T-helper 17 cell (primary cell): Measurements from ENCODE around the gene MAPK8IP1. TPM values are rescaled to one million over a fixed set of nuclear protein-coding genes. Genes with fewer than 3 reads are reported as not detected.
"Not testable (repeated sequence)": the region's sequence is repeated elsewhere in the genome, so short reads cannot be mapped to it uniquely, and the experiment has no call there.

Source experiments
- ATAC-seq: fragments of 150-1000 bp; cut with Tn5 transposase; 2 replicates; pipeline ENCODE4 v1.10.0; 2021; ENCODE audit warnings: mild to moderate bottlenecking, moderate library complexity
- DNase-seq, 3 donors: peaks; one replicate each; pipeline versions ENCODE4 v3.0.0 to v3.0.0-alpha.2; 2020 to 2021
- H3K9me3 ChIP-seq: one replicate; pipeline ENCODE4 v1.7.0; 2013; ENCODE audit warnings: low read length, mild to moderate bottlenecking; ENCODE audit not compliant: control insufficient read depth, poor library complexity, severe bottlenecking
- H3K27ac Mint-ChIP-seq: one replicate; pipeline ENCODE4 v1.8.0; 2022; ENCODE audit warnings: mild to moderate bottlenecking, moderate library complexity, mixed read lengths
- H3K27me3 Mint-ChIP-seq: one replicate; pipeline ENCODE4 v1.8.0; 2022; ENCODE audit warnings: mixed read lengths
- H3K36me3 Mint-ChIP-seq: one replicate; pipeline ENCODE4 v1.8.0; 2022; ENCODE audit warnings: low read depth, mixed read lengths
- H3K4me1 Mint-ChIP-seq: one replicate; pipeline ENCODE4 v1.8.0; 2022; ENCODE audit warnings: mild to moderate bottlenecking, mixed read lengths
- H3K4me3 Mint-ChIP-seq: one replicate; pipeline ENCODE4 v1.8.0; 2022; ENCODE audit warnings: mild to moderate bottlenecking, moderate library complexity, mixed read lengths
- total RNA-seq, 4 donors: library from RNA in 2 of 4; stranded (reverse) in 2 of 4; gene quantifications; one replicate each; pipeline ENCODE4 v1.2.3 and lab custom pipeline; 2022 to 2026

Gene MAPK8IP1
- total RNA-seq, 2 donors from 2014 or later: 7.6 to 10.2 TPM

DNA sequence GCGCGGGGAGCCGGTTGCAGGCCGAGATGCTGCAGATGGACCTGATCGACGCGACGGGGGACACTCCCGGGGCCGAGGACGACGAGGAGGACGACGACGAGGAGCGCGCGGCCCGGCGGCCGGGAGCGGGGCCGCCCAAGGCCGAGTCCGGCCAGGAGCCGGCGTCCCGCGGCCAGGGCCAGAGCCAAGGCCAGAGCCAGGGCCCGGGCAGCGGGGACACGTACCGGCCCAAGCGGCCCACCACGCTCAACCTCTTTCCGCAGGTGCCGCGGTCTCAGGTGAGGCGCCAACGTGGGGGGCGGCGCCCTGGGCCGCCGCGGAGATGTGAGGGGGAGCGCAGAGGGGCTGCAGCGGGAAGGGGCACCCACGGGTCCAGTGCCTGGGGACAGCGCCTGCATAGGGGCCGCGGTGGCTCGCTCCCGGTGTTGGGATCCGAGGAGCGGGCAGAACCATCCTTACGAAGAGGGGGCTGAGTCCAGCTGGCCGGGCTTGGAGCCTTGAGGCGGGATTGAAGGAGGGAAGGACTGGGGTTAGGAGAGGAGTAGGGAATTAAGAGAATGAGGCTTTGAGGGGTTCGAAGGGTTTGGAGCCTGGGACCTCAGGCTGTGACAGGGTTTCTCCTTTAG, 14.8 kb downstream of the MAPK8IP1 start:
- not testable (repeated sequence) for H3K36me3 Mint-ChIP-seq, H3K9me3 ChIP-seq, DNase-seq, ATAC-seq
- peaks cover 22% of the 10 kb centered on the region for H3K27me3 Mint-ChIP-seq
- H3K4me3 Mint-ChIP-seq: peak overlapping the region; percentile 78
- peaks cover 18% of the 10 kb centered on the region for H3K4me1 Mint-ChIP-seq
- H3K27ac Mint-ChIP-seq: peak overlapping the region; percentile 70

DNA sequence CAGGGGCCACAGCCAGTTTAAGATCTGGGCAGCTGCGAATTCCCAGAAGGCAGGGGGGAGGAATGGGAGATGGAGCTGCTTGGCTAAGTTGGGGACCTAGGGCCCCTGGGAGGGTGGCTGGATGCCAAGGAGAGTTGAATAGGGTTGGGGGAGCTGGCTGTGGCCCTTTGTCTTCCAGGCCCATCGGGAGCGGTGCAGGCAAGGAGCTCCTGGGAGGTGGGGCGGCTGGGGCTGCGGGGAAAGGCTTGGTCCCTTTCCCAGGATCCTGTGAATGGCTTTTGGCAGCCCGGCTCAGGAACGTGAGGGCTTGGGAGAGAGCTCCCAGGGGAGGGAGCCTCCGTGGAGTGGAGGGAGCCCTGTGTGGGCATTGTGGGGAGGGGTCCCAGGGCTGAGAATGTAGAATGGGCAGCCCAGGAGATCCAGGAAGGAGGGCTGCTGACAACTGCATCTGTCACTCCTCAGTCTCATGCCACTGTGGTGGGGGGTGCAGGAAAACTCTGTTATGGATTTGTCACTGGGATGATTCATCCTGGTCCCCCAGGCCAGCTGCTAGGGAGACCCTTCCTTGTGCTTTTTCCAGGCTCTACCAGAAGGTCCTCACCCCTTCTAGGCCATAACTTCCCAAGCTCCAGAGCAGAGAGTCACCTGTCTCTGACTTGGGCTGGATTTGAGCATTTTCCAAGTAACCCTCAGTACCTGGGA, 15.6 kb downstream of the MAPK8IP1 start:
- Mint-ChIP-seq H3K27ac (peak overlapping the region; percentile 70), H3K27me3 (peaks cover 21% of the 10 kb centered on the region), H3K4me1 (peaks cover 18% of the 10 kb centered on the region), H3K4me3 (peak overlapping the region; percentile 78), H3K36me3 (peaks cover 3% of the 10 kb centered on the region)
- ATAC-seq (no peak), DNase-seq (no peak)
- H3K9me3 ChIP-seq: no peaks in the 10 kb centered on the region

DNA sequence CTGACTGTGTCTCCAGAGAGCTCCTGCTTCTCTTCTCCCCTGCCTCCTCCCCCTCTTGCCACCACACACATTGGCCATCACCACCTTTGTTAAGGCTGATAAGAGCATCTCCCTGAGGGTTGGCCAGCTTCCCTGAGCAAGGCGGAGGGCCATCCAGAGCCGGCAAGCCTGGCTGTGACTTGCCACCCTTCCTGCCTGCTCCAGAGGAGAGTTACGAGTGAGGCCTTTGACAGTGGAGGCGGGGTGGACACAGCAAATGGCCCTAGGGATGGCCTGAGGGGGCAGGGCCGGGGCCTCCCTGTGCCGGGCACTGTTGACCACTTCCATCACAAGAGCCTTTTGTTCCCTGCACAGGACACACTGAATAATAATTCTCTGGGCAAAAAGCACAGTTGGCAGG, 16.2 kb downstream of the MAPK8IP1 start:
- H3K4me1 Mint-ChIP-seq: peaks cover 21% of the 10 kb centered on the region
- DNase-seq (no peak), ATAC-seq (no peak)
- peaks cover 3% of the 10 kb centered on the region for H3K36me3 Mint-ChIP-seq
- no peaks in the 10 kb centered on the region for H3K9me3 ChIP-seq
- H3K27ac Mint-ChIP-seq: no peak overlapping the region
- peak overlapping the region; percentile 62 for H3K4me3 Mint-ChIP-seq
- H3K27me3 Mint-ChIP-seq: peaks cover 21% of the 10 kb centered on the region

DNA sequence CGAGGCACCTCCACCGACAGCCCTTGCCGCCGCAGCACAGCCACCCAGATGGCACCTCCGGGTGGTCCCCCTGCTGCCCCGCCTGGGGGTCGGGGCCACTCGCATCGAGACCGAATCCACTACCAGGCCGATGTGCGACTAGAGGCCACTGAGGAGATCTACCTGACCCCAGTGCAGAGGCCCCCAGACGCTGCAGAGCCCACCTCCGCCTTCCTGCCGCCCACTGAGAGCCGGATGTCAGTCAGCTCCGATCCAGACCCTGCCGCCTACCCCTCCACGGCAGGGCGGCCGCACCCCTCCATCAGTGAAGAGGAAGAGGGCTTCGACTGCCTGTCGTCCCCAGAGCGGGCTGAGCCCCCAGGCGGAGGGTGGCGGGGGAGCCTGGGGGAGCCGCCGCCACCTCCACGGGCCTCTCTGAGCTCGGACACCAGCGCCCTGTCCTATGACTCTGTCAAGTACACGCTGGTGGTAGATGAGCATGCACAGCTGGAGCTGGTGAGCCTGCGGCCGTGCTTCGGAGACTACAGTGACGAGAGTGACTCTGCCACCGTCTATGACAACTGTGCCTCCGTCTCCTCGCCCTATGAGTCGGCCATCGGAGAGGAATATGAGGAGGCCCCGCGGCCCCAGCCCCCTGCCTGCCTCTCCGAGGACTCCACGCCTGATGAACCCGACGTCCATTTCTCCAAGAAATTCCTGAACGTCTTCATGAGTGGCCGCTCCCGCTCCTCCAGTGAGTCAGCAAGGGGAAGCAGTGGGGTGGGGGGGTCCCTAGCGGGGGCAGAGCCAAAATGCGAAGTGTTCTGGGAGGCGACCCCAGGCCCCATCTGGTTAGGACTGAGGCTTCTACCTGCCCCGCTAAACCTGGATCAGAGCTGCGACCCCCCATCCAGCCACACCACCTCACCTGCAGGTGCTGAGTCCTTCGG, 17.3 kb downstream of the MAPK8IP1 start:
- no peak overlapping the region for H3K4me3 Mint-ChIP-seq
- DNase-seq: no peak
- peaks cover 3% of the 10 kb centered on the region for H3K36me3 Mint-ChIP-seq
- no peaks in the 10 kb centered on the region for H3K9me3 ChIP-seq
- H3K27me3 Mint-ChIP-seq: peaks cover 19% of the 10 kb centered on the region
- no peak overlapping the region for H3K27ac Mint-ChIP-seq
- peaks cover 24% of the 10 kb centered on the region for H3K4me1 Mint-ChIP-seq
- ATAC-seq: no peak

DNA sequence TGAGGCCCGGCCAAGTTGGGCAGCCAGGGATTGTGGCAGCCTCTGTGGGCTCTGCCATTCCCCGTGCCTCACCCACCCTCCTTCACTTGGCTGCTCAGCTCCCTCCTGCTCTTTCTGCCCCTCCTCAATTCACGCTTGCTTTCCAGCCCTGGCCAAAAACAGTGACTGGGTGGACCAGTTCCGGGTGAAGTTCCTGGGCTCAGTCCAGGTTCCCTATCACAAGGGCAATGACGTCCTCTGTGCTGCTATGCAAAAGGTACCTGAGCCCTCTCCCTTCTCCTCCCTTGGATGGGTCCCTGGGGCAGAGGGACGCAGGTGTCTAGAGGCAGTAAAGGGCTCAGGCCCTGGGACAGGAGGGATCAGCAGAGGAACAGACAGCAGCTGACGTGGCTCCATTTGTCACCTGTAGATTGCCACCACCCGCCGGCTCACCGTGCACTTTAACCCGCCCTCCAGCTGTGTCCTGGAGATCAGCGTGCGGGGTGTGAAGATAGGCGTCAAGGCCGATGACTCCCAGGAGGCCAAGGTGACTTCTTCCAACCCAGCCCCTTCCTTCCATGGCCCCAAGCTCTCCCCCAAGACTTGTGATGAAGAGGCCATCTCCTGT, 19.0 kb downstream of the MAPK8IP1 start:
- H3K27ac Mint-ChIP-seq: no peak overlapping the region
- DNase-seq: no peak
- H3K4me3 Mint-ChIP-seq: no peak overlapping the region
- H3K36me3 Mint-ChIP-seq: peaks cover 3% of the 10 kb centered on the region
- peaks cover 21% of the 10 kb centered on the region for H3K4me1 Mint-ChIP-seq
- no peak for ATAC-seq
- no peaks in the 10 kb centered on the region for H3K9me3 ChIP-seq
- H3K27me3 Mint-ChIP-seq: peaks cover 7% of the 10 kb centered on the region

DNA sequence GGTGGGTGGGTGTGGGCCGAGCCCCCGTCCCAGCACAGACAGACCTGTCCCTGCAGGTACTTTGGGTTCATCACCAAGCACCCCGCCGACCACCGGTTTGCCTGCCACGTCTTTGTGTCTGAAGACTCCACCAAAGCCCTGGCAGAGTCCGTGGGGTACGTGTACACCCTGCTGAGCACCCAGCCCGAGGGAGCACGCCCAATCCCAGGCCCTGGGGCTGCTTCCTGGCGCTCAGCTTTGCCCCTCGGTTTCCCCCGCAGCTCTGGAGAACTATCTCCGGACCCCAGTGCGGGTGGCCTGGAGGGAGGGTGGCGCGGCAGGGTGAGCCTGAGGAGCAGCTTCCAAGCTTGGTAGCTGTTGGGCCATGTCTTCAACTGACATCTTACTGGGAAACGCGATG, 19.6 kb downstream of the MAPK8IP1 start:
- peaks cover 20% of the 10 kb centered on the region for H3K4me1 Mint-ChIP-seq
- ATAC-seq: no peak
- H3K27ac Mint-ChIP-seq: no peak overlapping the region
- no peaks in the 10 kb centered on the region for H3K9me3 ChIP-seq
- no peak overlapping the region for H3K4me3 Mint-ChIP-seq
- H3K27me3 Mint-ChIP-seq: peaks cover 7% of the 10 kb centered on the region
- DNase-seq: no peak
- H3K36me3 Mint-ChIP-seq: peaks cover 3% of the 10 kb centered on the region

DNA sequence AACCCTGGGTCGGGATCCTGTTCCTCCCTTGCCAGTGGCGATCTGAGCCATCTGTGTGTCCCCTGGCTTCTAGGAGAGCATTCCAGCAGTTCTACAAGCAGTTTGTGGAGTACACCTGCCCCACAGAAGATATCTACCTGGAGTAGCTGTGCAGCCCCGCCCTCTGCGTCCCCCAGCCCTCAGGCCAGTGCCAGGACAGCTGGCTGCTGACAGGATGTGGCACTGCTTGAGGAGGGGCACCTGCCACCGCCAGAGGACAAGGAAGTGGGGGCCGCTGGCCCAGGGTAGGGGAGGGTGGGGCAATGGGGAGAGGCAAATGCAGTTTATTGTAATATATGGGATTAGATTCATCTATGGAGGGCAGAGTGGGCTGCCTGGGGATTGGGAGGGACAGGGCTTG, 20.1 kb downstream of the MAPK8IP1 start:
- H3K27me3 Mint-ChIP-seq, ATAC-seq, H3K27ac Mint-ChIP-seq, H3K36me3 Mint-ChIP-seq, DNase-seq, H3K9me3 ChIP-seq, H3K4me3 Mint-ChIP-seq: not testable (repeated sequence)
- H3K4me1 Mint-ChIP-seq: peaks cover 18% of the 10 kb centered on the region

DNA sequence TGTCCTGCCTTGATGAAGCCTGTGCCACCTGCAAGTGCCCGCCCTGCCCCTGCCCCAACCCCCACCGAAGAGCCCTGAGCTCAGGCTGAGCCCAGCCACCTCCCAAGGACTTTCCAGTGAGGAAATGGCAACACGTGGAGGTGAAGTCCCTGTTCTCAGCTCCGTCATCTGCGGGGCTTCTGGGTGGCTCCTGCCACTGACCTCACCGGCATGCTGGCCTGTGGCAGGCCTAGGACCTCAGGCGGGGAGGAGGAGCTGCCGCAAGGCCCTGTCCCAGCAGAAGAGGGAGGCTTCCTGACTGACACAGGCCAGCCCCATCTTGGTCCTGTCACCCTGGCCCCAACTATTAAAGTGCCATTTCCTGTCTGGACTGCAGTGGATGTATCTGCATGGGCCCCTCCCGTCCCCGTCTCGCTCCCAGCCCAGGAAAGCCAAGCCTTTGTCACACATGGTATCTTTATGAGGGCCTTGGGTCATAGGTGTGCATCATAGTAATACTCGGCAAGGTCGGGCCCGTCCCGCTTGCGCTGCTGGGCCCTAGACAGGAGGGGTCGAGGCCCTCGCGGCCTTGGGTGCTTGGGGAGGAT, 20.7 kb downstream of the MAPK8IP1 start:
- Mint-ChIP-seq H3K27ac (no peak overlapping the region), H3K4me3 (peak overlapping the region; percentile 52), H3K36me3 (no peaks in the 10 kb centered on the region), H3K27me3 (no peaks in the 10 kb centered on the region), H3K4me1 (peaks cover 14% of the 10 kb centered on the region)
- DNase-seq: no peak
- no peaks in the 10 kb centered on the region for H3K9me3 ChIP-seq
- ATAC-seq: peak; percentile 15

DNA sequence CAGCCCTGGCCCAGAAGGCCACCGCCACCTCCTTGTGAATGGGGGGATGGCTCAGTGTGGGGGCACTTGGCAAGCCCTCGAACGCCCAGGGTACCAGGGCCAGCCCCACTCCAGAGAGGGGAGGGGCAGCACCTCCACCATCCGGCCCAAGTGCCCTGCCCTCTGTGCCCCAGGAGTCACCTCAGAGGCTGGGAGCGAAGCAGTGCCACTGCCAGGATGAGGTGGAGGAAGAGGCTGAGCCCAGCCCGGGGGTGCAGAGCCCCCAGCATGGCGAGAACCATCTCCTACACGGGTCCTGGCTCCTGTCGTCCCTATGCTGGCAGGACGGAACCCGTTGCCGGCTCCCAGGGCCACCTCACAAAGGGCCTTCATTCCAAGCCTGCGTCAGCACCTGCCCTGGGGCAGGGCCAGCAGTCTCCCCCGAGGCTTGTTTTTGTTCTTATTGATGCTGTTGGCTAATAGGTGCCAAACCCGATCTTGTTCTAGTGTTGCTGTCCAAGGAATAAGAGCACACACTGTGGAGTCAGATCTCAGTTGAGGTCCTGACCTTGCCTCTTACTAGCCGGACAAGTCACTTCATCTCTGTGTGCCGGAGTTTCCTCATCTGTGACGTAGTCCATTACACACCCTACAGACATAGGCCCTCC, 21.6 kb downstream of the MAPK8IP1 start, which contains the start of gene FREY1:
TSS of gene FREY1 (minus strand) at position 307 of the 647 bp plus-strand sequence. CDS start at position 281, 26 bp downstream.
- ATAC-seq (peak; percentile 10), DNase-seq (no peak)
- H3K36me3 Mint-ChIP-seq: no peaks in the 10 kb centered on the region
- no peaks in the 10 kb centered on the region for H3K9me3 ChIP-seq
- peaks cover 14% of the 10 kb centered on the region for H3K4me1 Mint-ChIP-seq
- H3K27me3 Mint-ChIP-seq: no peaks in the 10 kb centered on the region
- H3K27ac Mint-ChIP-seq: peak within 1 kb of the TSS; percentile 79
- peak within 1 kb of the TSS; percentile 71 for H3K4me3 Mint-ChIP-seq

DNA sequence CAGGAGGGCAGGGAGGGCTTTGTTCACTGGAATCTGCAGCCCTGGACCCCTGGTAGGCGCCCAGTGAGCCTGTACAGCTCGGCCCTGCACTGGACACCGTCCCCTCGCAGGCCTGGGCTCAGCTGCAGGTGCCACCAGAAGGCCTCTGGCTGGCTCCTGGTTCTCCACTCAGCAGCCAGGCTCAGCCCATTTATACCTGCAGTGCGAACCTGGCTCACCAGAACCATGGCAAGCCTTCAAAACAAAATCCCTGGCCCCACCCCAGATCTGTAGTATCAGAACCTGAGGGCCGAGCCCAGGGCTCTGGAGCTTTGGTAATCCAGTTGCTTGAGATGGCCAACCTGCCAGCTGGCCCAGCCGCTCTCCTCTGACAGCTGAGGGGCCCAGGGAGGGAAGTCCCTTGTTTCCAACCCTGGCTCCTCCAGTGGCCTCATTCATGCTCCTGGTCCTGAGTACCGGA, 22.5 kb downstream of the MAPK8IP1 start:
- DNase-seq: no peak
- H3K36me3 Mint-ChIP-seq: no peaks in the 10 kb centered on the region
- peak overlapping the region; percentile 71 for H3K4me3 Mint-ChIP-seq
- peaks cover 14% of the 10 kb centered on the region for H3K4me1 Mint-ChIP-seq
- peak overlapping the region; percentile 79 for H3K27ac Mint-ChIP-seq
- H3K9me3 ChIP-seq: no peaks in the 10 kb centered on the region
- ATAC-seq: peak; percentile 8
- H3K27me3 Mint-ChIP-seq: no peaks in the 10 kb centered on the region

DNA sequence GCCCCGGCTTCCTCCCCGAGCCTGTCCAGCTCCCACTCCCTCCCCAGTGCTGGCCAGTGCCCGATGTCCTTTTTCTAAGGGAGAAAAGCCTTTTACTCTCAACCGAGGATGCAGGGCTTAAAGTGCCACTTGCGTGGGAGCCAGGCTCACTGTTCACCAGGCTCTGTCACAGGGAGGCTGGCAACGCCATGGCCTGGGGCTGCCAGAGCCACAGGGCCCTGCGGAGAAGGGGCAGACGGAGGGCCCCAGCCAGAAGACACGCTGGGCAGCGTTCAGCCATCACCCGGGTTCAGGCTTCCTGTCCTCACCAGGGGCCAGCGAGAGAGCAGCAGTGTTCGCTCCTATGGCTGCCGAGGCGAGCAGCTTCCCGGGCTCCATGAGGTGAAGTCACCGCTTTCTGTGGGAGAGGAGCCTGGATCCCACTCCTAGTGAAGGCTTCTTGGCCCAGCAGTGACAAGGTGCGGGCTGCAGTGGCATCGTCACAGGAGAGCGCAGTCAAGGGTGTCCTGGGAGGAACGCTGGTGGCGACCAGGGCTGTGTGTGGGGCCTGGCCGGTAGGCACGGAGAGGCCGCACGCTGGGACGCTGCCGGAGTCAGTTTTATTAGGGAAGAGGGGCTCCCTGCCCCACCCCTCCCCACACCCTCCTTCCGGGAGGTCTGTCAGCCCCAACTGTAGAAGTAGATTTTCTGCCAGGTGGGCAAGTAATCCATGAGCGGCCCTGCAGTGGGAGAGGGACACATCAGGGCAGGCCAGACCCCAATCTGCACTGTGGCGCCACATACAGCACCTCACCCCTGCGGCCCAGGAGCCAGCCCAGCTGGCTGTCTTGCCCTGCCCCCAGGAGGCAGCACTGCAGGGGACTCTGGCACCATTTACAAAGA, 24.4 kb downstream of the MAPK8IP1 start:
- Mint-ChIP-seq H3K27ac (no peak overlapping the region), H3K4me1 (peaks cover 12% of the 10 kb centered on the region), H3K4me3 (no peak overlapping the region), H3K27me3 (no peaks in the 10 kb centered on the region), H3K36me3 (peaks cover 4% of the 10 kb centered on the region)
- H3K9me3 ChIP-seq: no peaks in the 10 kb centered on the region
- ATAC-seq (no peak), DNase-seq (no peak)
